ENCODE data around the gene SYT7.

DNA sequence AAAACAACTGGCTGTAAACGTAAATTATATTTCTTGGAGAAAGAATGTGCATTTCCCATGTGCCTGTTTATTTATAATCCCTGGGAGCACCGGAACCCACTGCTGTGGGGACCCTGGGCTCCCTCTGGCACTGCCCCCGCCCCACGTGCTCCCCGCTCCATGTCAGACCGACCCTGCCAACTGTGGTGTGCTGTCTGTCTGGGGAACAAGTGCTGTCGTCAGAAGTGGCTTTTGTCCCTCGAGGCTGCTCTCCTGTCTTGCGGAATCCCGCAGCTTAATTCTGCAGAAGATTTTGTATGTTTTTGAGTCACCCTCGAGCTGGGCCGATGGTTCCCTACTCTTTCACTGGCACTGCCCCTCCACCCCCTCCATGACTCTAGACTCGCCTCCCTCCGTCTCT is 69.9 kb downstream of the SYT7 start:
- no peak for TF ChIP-seq YY1 (IDR thresholded peaks at IDR 0.05)
- TF ChIP-seq, protein P1, sequence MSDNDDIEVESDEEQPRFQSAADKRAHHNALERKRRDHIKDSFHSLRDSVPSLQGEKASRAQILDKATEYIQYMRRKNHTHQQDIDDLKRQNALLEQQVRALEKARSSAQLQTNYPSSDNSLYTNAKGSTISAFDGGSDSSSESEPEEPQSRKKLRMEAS (IDR thresholded peaks at IDR 0.05), result no peak
- TF ChIP-seq, protein P2, sequence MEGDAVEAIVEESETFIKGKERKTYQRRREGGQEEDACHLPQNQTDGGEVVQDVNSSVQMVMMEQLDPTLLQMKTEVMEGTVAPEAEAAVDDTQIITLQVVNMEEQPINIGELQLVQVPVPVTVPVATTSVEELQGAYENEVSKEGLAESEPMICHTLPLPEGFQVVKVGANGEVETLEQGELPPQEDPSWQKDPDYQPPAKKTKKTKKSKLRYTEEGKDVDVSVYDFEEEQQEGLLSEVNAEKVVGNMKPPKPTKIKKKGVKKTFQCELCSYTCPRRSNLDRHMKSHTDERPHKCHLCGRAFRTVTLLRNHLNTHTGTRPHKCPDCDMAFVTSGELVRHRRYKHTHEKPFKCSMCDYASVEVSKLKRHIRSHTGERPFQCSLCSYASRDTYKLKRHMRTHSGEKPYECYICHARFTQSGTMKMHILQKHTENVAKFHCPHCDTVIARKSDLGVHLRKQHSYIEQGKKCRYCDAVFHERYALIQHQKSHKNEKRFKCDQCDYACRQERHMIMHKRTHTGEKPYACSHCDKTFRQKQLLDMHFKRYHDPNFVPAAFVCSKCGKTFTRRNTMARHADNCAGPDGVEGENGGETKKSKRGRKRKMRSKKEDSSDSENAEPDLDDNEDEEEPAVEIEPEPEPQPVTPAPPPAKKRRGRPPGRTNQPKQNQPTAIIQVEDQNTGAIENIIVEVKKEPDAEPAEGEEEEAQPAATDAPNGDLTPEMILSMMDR (IDR thresholded peaks at IDR 0.05; ENCODE audit: low read depth, low read length, missing input control), result no peak
- TF ChIP-seq, protein P3, sequence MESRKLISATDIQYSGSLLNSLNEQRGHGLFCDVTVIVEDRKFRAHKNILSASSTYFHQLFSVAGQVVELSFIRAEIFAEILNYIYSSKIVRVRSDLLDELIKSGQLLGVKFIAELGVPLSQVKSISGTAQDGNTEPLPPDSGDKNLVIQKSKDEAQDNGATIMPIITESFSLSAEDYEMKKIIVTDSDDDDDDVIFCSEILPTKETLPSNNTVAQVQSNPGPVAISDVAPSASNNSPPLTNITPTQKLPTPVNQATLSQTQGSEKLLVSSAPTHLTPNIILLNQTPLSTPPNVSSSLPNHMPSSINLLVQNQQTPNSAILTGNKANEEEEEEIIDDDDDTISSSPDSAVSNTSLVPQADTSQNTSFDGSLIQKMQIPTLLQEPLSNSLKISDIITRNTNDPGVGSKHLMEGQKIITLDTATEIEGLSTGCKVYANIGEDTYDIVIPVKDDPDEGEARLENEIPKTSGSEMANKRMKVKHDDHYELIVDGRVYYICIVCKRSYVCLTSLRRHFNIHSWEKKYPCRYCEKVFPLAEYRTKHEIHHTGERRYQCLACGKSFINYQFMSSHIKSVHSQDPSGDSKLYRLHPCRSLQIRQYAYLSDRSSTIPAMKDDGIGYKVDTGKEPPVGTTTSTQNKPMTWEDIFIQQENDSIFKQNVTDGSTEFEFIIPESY (IDR thresholded peaks at IDR 0.05), result no peak
- TF ChIP-seq EGR1 (IDR thresholded peaks at IDR 0.05; ENCODE audit: low read depth in 2 of 2), result no peak
- no peak for TF ChIP-seq HNF4A (conservative IDR thresholded peaks at IDR 0.05)
- TF ChIP-seq TAF1 (conservative IDR thresholded peaks at IDR 0.05), result no peak
- no peak for TF ChIP-seq JUND (IDR thresholded peaks at IDR 0.05)
- TF ChIP-seq, protein P4, sequence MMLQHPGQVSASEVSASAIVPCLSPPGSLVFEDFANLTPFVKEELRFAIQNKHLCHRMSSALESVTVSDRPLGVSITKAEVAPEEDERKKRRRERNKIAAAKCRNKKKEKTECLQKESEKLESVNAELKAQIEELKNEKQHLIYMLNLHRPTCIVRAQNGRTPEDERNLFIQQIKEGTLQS (IDR thresholded peaks at IDR 0.05), result no peak
- TF ChIP-seq, protein P5, sequence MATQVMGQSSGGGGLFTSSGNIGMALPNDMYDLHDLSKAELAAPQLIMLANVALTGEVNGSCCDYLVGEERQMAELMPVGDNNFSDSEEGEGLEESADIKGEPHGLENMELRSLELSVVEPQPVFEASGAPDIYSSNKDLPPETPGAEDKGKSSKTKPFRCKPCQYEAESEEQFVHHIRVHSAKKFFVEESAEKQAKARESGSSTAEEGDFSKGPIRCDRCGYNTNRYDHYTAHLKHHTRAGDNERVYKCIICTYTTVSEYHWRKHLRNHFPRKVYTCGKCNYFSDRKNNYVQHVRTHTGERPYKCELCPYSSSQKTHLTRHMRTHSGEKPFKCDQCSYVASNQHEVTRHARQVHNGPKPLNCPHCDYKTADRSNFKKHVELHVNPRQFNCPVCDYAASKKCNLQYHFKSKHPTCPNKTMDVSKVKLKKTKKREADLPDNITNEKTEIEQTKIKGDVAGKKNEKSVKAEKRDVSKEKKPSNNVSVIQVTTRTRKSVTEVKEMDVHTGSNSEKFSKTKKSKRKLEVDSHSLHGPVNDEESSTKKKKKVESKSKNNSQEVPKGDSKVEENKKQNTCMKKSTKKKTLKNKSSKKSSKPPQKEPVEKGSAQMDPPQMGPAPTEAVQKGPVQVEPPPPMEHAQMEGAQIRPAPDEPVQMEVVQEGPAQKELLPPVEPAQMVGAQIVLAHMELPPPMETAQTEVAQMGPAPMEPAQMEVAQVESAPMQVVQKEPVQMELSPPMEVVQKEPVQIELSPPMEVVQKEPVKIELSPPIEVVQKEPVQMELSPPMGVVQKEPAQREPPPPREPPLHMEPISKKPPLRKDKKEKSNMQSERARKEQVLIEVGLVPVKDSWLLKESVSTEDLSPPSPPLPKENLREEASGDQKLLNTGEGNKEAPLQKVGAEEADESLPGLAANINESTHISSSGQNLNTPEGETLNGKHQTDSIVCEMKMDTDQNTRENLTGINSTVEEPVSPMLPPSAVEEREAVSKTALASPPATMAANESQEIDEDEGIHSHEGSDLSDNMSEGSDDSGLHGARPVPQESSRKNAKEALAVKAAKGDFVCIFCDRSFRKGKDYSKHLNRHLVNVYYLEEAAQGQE (IDR thresholded peaks at IDR 0.05), result no peak
- TF ChIP-seq RAD21 (IDR thresholded peaks at IDR 0.05), result no peak
- no peak for TF ChIP-seq SP1 (IDR thresholded peaks at IDR 0.05)

All from liver (tissue), 3 donors.